Neutrophil (primary cell): ENCODE results near the gene EXOSC2.

Source experiments
- H3K27ac ChIP-seq: fragments of 200-600 bp; sonication (generic); 2 replicates; pipeline ENCODE4 v1.5.1; 2016; ENCODE audit warnings: mild to moderate bottlenecking, moderate library complexity
- H3K27me3 ChIP-seq: fragments of 200-600 bp; sonication (generic); 2 replicates; pipeline ENCODE4 v1.6.0; 2016; ENCODE audit warnings: mild to moderate bottlenecking
- H3K36me3 ChIP-seq: fragments of 200-600 bp; sonication (generic); 2 replicates; pipeline ENCODE4 v1.5.1; 2017
- H3K4me1 ChIP-seq, 2 experiments: fragments of 200-600 bp in 1 of 2; sonication (generic) in 1 of 2; 1 replicate in 1 of 2; 2 replicates in 1 of 2; pipeline versions ENCODE4 v1.5.1 to v1.6.1; 2013 to 2016; ENCODE audit warnings: low read depth in 1 of 2, low read length in 1 of 2, mild to moderate bottlenecking in 1 of 2, moderate library complexity in 1 of 2; ENCODE audit not compliant: control insufficient read depth in 1 of 2, insufficient read depth in 1 of 2
- H3K4me3 ChIP-seq, 2 experiments: fragments of 200-600 bp in 1 of 2; sonication (generic) in 1 of 2; 1 replicate in 1 of 2; 2 replicates in 1 of 2; pipeline ENCODE4 v1.5.1; 2013 to 2016; ENCODE audit warnings: low read depth in 1 of 2, low read length in 1 of 2, mild to moderate bottlenecking in 1 of 2, moderate library complexity in 1 of 2
- H3K9me3 ChIP-seq: fragments of 200-600 bp; sonication (generic); 2 replicates; pipeline ENCODE4 v1.5.1; 2016
- CTCF ChIP-seq: fragments of 200-600 bp; sonication (generic); IDR thresholded peaks from 2 replicates; pipeline ENCODE4 v1.5.1; 2016; ENCODE audit warnings: antibody characterized with exemption

EXOSC2 gene

GRCh38 chr9:130746434-130747212 lies 53.0 kb downstream of the EXOSC2 start:
- H3K4me1 ChIP-seq = no peaks in the 10 kb centered on the region
- no peak for TF ChIP-seq CTCF
- H3K27ac ChIP-seq = no peak overlapping the region
- no peaks in the 10 kb centered on the region for H3K9me3 ChIP-seq
- H3K36me3 ChIP-seq = no peaks in the 10 kb centered on the region
- H3K4me3 ChIP-seq = no peak overlapping the region
- H3K27me3 ChIP-seq = no peaks in the 10 kb centered on the region

GRCh38 chr9:130751631-130752355 lies 58.2 kb downstream of the EXOSC2 start:
- no peak for TF ChIP-seq CTCF
- Histone ChIP-seq H3K4me3 (no peak overlapping the region), H3K27ac (no peak overlapping the region), H3K36me3 (no peaks in the 10 kb centered on the region), H3K9me3 (no peaks in the 10 kb centered on the region), H3K27me3 (no peaks in the 10 kb centered on the region), H3K4me1 (peaks cover 0 to 5% of the 10 kb centered on the region in 2 experiments)
